T-helper 2 cell (primary cell): ENCODE measurements around the gene PROCA1.
A peak's percentile ranks its signal among the peaks of the same experiment; 100 is the strongest.
"Not testable (repeated sequence)": the region's sequence is repeated elsewhere in the genome, so short reads cannot be mapped to it uniquely, and the experiment has no call there.

ENCODE experiments used
- DNase-seq, 5 experiments: peaks; one replicate each; pipeline versions ENCODE4 v3.0.0 to v3.0.0-alpha.2; 2012 to 2022

PROCA1 gene

DNA sequence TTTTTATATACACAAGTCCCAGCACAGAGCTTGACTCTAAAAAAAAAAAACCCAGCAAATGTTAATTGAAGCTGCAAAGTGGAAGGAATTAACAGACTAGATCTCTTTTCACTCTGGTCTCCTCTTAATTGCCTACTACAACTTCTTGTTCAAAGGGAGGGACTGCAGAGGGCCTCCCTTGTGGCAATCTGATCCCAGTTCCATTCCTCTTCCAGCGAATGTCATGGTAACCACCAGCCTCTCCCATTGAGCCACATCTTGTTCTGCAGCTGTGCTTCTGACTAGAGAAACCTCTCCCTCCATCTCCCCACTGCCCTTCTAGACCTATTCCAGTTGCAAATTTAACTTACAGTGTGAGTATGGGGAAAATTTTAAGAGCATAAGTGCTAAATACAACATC lies 43.8 kb downstream of the PROCA1 start:
- DNase-seq = no peak

GRCh38 chr17:28665994-28666393 lies 45.7 kb downstream of the PROCA1 start:
- DNase-seq = no peak

GRCh38 chr17:28663723-28664122 lies 48.0 kb downstream of the PROCA1 start:
- no peak for DNase-seq

DNA sequence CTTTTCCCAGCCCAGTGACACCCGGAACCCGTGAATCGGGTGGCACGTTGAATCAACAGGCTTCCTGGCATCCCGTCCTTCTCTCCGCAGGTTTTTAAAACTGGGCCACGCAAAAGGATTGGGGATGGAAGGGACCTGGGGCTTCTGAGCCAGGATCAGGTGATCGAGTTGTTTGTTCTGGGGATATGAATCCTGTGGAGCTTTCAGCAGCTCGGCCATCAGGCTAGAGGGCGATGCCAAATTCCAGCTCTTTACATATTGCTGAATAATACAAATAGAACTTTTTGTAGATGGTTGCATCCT lies 49.2 kb downstream of the PROCA1 start:
- no peak for DNase-seq

- peak; percentile 83 to 94 (median 92) for DNase-seq
Observed at GRCh38 chr17:28661635-28662526, 49.8 kb downstream of the PROCA1 start, which contains the start of the genes SDF2 and SUPT6H. Gene SDF2 (minus strand): TSS chr17:28661906. CDS start chr17:28661876, 30 bp downstream. Gene SUPT6H (plus strand): TSS chr17:28662205. CDS start chr17:28673402, 11,197 bp downstream.

DNA sequence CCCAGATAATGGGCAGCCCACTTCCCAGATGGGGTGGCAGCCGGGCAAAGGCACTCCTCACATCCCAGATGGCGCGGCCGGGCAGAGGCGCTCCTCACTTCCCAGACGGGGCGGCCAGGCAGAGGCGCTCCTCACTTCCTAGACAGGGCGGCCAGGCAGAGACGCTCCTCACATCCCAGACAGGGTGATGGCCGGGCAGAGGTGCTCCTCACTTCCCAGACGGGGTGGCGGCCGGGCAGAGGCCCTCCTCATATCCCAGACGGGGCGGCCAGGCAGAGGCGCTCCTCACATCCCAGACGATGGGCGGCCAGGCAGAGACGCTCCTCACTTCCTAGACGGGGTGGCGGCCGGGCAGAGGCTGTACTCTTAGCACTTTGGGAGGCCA lies 52.2 kb downstream of the PROCA1 start:
- DNase-seq = not testable (repeated sequence)

DNA sequence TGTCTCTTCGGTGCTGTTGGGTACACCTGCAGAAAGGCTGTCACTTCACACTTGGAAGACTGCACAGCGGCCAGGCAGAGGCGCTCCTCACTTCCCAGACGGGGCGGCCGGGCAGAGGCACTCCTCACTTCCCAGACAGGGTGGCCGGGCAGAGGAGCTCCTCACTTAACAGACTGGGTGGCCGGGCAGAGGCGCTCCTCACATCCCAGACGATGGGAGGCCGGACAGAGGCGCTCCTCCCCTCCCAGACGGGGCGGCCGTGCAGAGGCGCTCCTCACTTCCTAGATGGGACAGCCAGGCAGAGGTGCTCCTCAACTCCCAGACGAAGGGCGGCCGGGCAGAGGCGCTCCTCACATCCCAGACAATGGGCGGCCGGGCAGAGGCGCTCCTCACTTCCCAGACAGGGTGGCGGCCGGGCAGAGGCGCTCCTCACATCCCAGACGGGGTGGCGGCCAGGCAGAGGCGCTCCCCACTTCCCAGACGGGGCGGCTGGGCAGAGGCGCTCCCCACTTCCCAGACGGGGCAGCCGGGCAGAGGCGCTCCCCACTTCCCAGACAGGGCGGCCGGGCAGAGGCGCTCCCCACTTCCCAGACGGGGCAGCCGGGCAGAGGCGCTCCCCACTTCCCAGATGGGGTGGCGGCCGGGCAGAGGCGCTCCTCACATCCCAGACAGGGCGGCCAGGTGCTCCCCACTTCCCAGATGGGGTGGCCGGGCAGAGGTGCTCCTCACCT lies 52.8 kb downstream of the PROCA1 start:
- not testable (repeated sequence) for DNase-seq

DNA sequence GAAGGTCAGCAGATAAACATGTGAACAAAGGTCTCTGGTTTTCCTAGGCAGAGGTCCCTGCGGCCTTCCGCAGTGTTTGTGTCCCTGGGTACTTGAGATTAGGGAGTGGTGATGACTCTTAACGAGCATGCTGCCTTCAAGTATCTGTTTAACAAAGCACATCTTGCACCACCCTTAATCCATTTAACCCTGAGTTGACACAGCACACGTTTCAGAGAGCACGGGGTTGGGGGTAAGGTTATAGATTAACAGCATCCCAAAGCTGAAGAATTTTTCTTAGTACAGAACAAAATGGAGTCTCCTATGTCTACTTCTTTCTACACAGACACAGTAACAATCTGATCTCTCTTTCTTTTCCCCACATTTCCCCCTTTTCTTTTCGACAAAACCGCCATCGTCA lies 53.3 kb downstream of the PROCA1 start:
- DNase-seq = not testable (repeated sequence)

- no peak for DNase-seq
Observed at GRCh38 chr17:28657756-28658155, 53.9 kb downstream of the PROCA1 start.

GRCh38 chr17:28655160-28655559 lies 56.5 kb downstream of the PROCA1 start:
- no peak for DNase-seq
